ENCODE results near the gene FGF1.

The FGF1 gene

DNA sequence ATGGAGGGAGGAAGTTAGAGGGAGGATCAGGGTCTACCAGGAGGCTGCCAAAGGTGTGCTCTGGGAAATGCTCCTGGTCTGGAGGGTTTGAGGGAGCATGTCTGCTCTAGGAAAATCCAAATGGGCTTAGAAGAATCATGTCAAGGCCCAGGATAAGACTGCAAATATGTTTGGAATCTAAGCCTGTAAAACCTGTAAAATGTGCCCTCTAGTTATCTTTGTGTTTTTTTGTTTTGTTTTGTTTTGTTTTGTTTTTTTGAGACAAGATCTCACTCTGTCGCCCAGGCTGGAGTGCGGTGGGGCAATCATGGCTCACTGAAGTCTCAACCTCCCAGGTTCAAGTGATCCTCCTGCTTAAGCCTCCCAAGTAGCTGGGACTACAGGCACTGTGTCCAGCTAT, 135.4 kb downstream of the FGF1 start:
- TF ChIP-seq, protein P1, sequence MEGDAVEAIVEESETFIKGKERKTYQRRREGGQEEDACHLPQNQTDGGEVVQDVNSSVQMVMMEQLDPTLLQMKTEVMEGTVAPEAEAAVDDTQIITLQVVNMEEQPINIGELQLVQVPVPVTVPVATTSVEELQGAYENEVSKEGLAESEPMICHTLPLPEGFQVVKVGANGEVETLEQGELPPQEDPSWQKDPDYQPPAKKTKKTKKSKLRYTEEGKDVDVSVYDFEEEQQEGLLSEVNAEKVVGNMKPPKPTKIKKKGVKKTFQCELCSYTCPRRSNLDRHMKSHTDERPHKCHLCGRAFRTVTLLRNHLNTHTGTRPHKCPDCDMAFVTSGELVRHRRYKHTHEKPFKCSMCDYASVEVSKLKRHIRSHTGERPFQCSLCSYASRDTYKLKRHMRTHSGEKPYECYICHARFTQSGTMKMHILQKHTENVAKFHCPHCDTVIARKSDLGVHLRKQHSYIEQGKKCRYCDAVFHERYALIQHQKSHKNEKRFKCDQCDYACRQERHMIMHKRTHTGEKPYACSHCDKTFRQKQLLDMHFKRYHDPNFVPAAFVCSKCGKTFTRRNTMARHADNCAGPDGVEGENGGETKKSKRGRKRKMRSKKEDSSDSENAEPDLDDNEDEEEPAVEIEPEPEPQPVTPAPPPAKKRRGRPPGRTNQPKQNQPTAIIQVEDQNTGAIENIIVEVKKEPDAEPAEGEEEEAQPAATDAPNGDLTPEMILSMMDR (conservative IDR thresholded peaks at IDR 0.05; ENCODE audit: low read depth) = no peak
- no peak overlapping the region for H3K27ac ChIP-seq
- POLR2A ChIA-PET (ENCODE audit: low non-redundant PET) = no interaction called here
- no peak for DNase-seq (ENCODE audit: low spot score)
- CTCF ChIA-PET = interaction anchor here (0.5 to 3.2 kb wide), 5 partner anchors 105 to 836 kb away, joined by 4 to 19 read pairs (median 4); no protein-coding TSS in a partner anchor

DNA sequence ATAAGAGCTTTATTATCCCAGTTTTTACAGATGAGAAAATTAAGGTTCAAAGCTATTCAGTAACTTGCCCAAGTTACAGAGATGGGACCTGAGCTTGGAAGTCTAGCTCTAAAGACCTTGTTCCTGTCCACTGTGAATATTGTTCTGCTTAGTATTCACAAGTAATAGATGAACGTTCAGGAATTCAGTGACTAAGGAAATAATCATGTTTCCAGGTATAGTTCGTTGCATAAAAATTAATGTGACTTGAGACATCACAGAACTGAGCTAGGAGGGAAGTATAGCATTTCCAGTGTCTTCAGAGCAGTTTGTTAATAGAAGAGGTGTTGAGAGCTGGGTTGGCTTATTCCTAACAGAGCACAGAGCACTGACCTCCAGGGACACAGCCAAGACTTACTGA, 136.1 kb downstream of the FGF1 start:
- TF ChIP-seq, protein P1 (conservative IDR thresholded peaks at IDR 0.05; ENCODE audit: low read depth) = no peak
- ChIA-PET CTCF (interaction anchor here (0.6 to 3.2 kb wide), 8 partner anchors 26 to 836 kb away, joined by 3 to 19 read pairs (median 4); partner anchors contain the start of gene NDFIP1), POLR2A (ENCODE audit: low non-redundant PET) (no interaction called here)
- no peak overlapping the region for H3K27ac ChIP-seq
- no peak for DNase-seq (ENCODE audit: low spot score)

DNA sequence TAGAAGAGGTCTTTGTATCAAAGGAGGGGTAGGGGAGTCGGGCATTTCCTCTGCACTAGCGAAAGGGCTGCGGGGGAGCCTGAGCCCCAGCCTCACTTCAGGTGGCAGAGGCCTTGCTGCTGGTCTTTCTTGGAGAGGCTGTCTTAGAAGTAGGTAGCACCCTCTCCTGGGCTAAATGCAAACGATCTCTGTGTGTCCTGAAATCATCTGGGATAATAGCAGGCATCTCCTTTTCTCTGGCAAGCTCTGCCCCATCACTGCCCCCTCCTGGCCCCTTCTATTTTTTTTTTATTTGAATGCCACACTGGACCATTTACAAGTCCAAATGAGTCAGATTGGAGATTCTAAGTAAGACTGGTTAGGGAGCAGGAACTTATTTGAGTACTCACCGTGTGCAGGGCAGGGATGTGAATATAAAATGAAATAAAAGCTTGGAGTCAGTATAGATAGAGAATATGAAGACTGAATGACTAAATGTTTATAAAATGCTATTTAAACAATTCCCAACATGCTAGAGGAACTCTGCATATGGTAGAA, 137.1 kb downstream of the FGF1 start:
- TF ChIP-seq, protein P1 (conservative IDR thresholded peaks at IDR 0.05; ENCODE audit: low read depth) = peak; percentile 94
- ChIA-PET CTCF (interaction anchor here (0.6 to 3.2 kb wide), 36 partner anchors 13 to 955 kb away, joined by 3 to 19 read pairs (median 4); partner anchors contain the start of genes NDFIP1 and SPRY4), POLR2A (ENCODE audit: low non-redundant PET) (no interaction called here)
- peak; percentile 93 for DNase-seq (ENCODE audit: low spot score)
- no peak overlapping the region for H3K27ac ChIP-seq

DNA sequence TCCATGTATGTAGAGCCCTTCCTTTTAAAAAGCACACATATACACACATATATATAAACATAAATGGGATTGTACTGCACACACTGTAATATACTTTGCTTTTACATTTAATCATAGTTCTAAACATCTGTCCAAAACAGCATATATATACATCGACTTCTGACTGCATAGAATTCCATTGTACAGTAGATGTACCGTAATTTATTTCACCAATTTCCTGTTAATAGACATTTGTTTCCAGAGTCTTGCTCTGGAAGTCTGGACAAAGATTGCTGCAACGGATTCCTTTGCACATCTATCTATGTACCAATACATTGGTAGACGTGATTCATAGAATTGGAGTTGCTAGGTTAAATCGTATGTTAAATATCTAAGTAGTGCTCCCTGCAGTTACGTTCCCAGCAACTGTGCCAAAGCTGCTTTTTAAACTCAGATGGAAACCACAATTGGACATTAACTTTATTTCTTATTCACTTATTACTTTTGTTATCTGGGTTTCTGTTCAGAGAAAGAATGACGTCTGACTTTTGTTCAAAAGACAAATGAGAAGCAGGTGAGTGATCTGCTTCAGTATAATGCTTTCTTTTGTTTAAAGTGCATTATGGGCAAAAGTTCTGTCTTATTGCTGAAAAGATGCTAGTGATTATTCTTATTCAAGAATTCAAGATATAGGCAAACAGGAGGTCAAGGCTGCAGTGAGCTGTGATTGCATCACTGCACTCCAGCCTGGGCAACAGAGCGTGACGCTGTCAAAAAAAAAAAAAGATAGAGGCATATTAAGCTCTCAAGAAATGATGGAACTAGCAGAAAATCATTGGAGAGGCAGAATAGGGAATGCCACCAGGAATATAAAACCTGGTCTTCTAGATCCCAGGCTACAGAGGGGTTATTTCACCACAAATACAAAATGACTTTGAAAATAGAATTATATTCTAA, 138.2 kb downstream of the FGF1 start:
- POLR2A ChIA-PET (ENCODE audit: low non-redundant PET) = interaction anchor here (0.6 kb wide), 1 partner anchor 189 kb away, joined by 3 read pairs; no protein-coding TSS in a partner anchor
- TF ChIP-seq, protein P1 (conservative IDR thresholded peaks at IDR 0.05; ENCODE audit: low read depth) = no peak
- CTCF ChIA-PET = interaction anchor here (0.6 to 3.2 kb wide), 9 partner anchors 29 to 396 kb away, joined by 3 to 19 read pairs (median 4); no protein-coding TSS in a partner anchor
- H3K27ac ChIP-seq = no peak overlapping the region
- no peak for DNase-seq (ENCODE audit: low spot score)

DNA sequence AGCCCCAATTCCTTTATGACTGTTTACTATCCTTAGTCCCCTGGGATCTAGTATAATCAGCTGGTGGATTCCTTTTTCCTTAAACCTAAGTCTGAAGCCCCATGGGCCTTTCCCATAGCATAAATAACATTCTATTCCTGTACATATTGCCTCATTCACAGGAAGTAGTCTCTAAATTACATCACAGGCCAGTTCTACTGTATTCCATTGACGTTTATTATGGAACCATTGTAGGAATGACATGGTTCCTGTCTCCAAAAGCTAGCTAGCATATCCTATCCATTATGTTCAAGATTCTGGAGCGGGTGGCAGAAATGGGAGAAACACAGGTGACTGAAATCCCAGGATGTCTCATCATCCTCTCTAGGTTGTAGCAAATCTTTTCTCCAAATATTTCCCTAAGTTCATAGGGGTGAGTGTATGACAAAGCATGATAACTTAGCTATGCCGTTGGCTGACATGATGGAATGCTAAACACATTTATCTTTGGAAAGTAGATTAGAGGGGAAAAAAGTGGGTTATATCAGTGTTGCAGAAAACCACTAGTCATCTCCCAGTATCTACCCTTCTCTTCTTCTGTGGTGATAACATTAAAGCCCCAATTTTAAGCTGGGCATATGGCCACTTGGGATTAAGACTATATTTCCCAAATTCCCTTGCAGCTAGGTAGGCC, 140.1 kb downstream of the FGF1 start:
- DNase-seq (ENCODE audit: low spot score) = no peak
- CTCF ChIA-PET = interaction anchor here (0.6 kb wide), 2 partner anchors 114 to 392 kb away, joined by 3 read pairs; no protein-coding TSS in a partner anchor
- TF ChIP-seq, protein P1 (conservative IDR thresholded peaks at IDR 0.05; ENCODE audit: low read depth) = no peak
- POLR2A ChIA-PET (ENCODE audit: low non-redundant PET) = no interaction called here
- H3K27ac ChIP-seq = no peak overlapping the region

Data from RWPE1 (cell line).